Lower leg skin (tissue), 4 donors: Measurements from ENCODE around the gene MKRN3. TPM values are rescaled to one million over a fixed set of nuclear protein-coding genes. Genes with fewer than 3 reads are reported as not detected.

Source experiments
- DNase-seq, 2 donors: peaks; one replicate each; pipeline ENCODE4 v3.0.0-alpha.2; 2019; ENCODE audit warnings: low spot score in 2 of 2
- H3K4me3 ChIP-seq: fragments of 200-600 bp; sonication (generic); 2 replicates; pipeline ENCODE4 v1.5.1; 2017; ENCODE audit warnings: mild to moderate bottlenecking, low read depth; ENCODE audit not compliant: poor library complexity, severe bottlenecking
- POLR2A ChIP-seq, 2 donors: fragments of 450-650 bp; IDR thresholded peaks; one replicate each; pipeline ENCODE4 v1.6.1; 2016 to 2017; ENCODE audit warnings: antibody characterized with exemption in 2 of 2, mild to moderate bottlenecking in 1 of 2, moderate library complexity in 1 of 2
- WGBS, 2 donors: methylation state at CpG; one replicate each; pipeline ENCODE4 v1.1.5; 2018; 5-methylcytosine and 5-hydroxymethylcytosine counted together
- intact Hi-C: fragments of 100-400 bp; cut with DNase I; formaldehyde crosslinking; loops from one replicate; pipeline ENCODE4 v1.15.0; 2023; ENCODE audit warnings: low total_unique reads
- total RNA-seq, 4 donors: library from RNA; depleted of rRNA; stranded (reverse); fragments of >200 nt; gene quantifications; one replicate each; pipeline ENCODE4 v1.1.0, GENCODE V29; 2016
- TF ChIP-seq, protein P1 (sequence below), 3 donors: fragments of 450-650 bp; IDR thresholded peaks; one replicate each; pipeline ENCODE4 v1.5.1; 2016; ENCODE audit warnings: antibody characterized with exemption in 3 of 3, mild to moderate bottlenecking in 3 of 3, moderate library complexity in 2 of 3

MKRN3 gene
- total RNA-seq = under 1 TPM in 2 of 4 donors, not detected in 2; 0.15 to 0.81 TPM

DNA sequence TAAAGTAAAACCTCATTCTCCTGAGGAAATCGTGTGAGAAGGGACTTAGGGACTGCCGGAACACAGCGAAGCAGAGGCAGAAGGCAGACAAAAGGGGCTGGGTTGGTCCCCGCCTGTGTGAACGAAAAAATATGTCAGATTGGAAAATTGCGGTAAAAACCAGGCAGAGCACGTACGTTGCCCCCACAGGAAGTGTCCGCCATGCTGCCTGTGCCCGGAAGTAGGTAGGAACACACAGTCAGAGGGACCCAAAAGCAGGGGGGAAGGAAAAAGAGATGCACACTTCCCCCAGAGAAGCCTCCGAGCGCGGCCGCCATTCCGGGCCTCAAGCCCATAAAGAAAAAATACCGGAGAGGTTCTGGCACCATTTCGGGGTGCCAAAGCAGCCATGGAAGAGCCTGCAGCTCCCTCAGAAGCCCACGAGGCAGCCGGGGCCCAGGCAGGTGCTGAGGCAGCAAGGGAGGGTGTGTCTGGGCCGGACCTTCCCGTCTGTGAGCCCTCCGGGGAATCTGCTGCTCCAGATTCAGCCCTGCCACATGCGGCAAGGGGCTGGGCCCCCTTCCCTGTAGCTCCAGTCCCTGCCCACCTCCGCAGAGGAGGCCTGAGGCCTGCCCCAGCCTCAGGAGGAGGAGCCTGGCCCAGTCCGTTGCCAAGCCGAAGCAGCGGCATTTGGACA lies at the start of gene MKRN3:
Gene MKRN3 (plus strand): TSS at position 280 of the 676 bp plus-strand sequence. CDS start 109 bp downstream, at position 389.
- TF ChIP-seq POLR2A (IDR thresholded peaks at IDR 0.05) = no peak
- no peak for DNase-seq
- peak within 1 kb of the TSS; percentile 15 for H3K4me3 ChIP-seq
- WGBS, 2 donors = 72 to 82% methylated on average over 20 to 27 of the region's 27 CpGs
- intact Hi-C loops = no loop called here

DNA sequence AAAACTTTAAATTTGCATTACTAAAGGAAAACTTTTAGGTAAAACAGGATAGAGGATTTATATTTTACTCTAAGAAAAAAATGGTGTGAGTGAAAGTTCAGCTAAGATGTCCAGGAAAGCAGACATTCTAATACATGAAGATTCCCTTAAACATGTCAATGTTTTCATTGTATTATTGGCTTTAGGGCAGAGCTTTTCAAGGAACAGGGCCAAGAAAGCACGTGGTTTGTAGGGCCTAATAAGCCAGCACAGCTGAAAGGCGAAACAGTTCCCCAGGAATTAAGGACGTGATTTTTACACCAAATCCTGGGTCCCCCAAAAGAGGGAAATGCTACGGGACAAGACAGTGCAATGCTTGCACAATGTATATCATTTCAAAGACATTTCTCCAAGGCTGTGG lies 48.6 kb upstream of the MKRN3 start:
- no peak for TF ChIP-seq POLR2A (IDR thresholded peaks at IDR 0.05)
- TF ChIP-seq, protein P1, sequence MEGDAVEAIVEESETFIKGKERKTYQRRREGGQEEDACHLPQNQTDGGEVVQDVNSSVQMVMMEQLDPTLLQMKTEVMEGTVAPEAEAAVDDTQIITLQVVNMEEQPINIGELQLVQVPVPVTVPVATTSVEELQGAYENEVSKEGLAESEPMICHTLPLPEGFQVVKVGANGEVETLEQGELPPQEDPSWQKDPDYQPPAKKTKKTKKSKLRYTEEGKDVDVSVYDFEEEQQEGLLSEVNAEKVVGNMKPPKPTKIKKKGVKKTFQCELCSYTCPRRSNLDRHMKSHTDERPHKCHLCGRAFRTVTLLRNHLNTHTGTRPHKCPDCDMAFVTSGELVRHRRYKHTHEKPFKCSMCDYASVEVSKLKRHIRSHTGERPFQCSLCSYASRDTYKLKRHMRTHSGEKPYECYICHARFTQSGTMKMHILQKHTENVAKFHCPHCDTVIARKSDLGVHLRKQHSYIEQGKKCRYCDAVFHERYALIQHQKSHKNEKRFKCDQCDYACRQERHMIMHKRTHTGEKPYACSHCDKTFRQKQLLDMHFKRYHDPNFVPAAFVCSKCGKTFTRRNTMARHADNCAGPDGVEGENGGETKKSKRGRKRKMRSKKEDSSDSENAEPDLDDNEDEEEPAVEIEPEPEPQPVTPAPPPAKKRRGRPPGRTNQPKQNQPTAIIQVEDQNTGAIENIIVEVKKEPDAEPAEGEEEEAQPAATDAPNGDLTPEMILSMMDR (IDR thresholded peaks at IDR 0.05) = no peak
- H3K4me3 ChIP-seq = no peak overlapping the region
- DNase-seq = no peak
- whole genome bisulfite sequencing, 2 donors = 38 to 43% methylated on average over 4 of the region's 4 CpGs
- intact Hi-C loops = no loop called here

DNA sequence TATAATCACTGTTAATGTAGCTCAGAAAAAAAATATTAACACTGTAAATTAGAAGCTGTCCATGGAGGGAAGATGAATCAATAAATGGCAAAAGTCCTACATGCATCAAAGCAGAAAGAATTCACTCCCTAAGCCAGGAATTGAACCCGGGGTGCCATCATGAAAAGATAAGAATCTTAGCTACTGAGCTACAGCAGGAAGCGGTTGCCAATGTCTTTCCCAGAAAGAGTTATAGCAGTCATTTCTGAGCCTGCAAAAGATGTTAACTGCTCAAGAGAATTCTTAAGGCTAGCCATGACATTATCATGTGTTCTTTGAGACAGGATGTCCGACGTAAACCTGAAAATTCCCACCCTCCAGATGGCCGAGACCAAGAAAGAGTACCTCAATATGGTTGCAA lies 47.4 kb upstream of the MKRN3 start:
- DNase-seq = no peak
- WGBS, 2 donors = 82 to 83% methylated on average over 5 of the region's 5 CpGs
- H3K4me3 ChIP-seq = no peak overlapping the region
- TF ChIP-seq, protein P1 (IDR thresholded peaks at IDR 0.05) = no peak
- no peak for TF ChIP-seq POLR2A (IDR thresholded peaks at IDR 0.05)
- intact Hi-C loops = no loop called here

DNA sequence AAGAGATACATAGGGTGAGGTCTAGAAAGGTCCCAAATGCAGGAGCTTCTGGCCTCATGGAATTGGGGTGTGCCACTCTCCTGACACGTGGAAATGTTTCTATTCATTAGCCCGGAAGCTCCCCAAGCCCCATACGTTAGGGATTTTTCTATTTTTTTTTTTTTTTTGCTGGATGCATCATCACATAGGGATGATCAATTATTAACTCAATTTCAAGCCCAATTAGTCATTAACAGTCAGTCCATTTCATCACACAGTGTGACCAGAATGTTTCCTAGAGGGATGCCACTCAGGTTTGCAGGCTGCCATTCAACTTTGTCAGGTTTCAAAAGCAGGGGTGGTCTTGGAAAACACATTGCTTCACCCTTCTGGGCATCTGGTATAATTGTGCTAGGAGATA lies 40.7 kb upstream of the MKRN3 start:
- no peak overlapping the region for H3K4me3 ChIP-seq
- 53 to 59% methylated on average over 3 of the region's 3 CpGs for WGBS, 2 donors
- DNase-seq = no peak
- intact Hi-C loops = no loop called here
- TF ChIP-seq, protein P1 (IDR thresholded peaks at IDR 0.05) = no peak

DNA sequence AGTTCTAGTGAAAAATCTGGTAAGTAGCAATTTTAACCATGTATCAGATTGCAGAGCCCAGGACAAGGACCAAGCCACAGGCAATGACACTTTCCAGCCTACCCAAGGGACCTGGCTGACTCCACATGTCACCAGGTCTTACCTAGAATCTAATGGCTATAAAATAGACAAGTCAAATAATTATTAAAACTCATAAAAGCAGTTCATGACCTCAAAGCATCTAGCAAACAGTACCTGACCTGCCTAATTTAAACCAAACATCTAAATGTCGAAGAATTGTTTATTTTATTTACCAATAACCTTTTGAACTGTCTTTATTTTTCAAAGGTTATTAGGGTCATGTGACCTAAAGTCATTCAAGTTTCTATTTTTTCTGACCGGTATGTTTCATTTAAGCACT lies 35.6 kb upstream of the MKRN3 start:
- WGBS, 2 donors = 66 to 75% methylated on average over 2 of the region's 2 CpGs
- TF ChIP-seq POLR2A (IDR thresholded peaks at IDR 0.05) = no peak
- TF ChIP-seq, protein P1 (IDR thresholded peaks at IDR 0.05) = no peak
- intact Hi-C loops = no loop called here
- H3K4me3 ChIP-seq = no peak overlapping the region
- DNase-seq = no peak

DNA sequence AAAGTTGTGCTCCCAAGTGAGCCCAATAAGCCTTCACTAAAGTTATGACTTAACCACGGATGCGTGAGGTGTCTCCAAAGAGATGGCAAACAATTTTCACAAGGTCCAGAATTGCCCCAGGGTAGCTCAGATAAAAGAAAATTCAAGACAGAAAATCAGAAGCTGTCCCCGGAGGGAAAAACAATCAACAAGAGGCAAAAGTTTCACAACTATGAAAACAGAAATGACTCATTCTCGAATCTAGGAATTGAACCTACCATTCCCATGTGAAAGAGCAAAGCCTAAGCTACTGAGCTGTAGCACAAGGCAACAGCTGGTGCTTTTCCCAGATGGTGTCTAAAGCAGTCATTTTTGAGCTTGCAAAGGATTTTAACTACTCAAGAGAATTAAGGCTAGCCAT lies 33.5 kb upstream of the MKRN3 start:
- no peak for DNase-seq
- H3K4me3 ChIP-seq = no peak overlapping the region
- TF ChIP-seq, protein P1 (IDR thresholded peaks at IDR 0.05) = no peak
- no peak for TF ChIP-seq POLR2A (IDR thresholded peaks at IDR 0.05)
- WGBS, 2 donors = 45 to 54% methylated on average over 4 of the region's 4 CpGs
- intact Hi-C loops = no loop called here
